Glomerular endothelial cell (primary cell): ENCODE measurements around the gene SLC12A2. TPM values are rescaled to one million over a fixed set of nuclear protein-coding genes. Genes with fewer than 3 reads are reported as not detected.

Source experiments
- DNase-seq: peaks from one replicate; pipeline ENCODE4 v3.0.0-alpha.2; 2011; ENCODE audit warnings: low read depth, low spot score; ENCODE audit errors: extremely low read depth
- total RNA-seq: library from RNA; depleted of rRNA; stranded (reverse); fragments of >200 nt; gene quantifications from 2 replicates; pipeline ENCODE4 v1.2.3, GENCODE V29; 2015

SLC12A2 gene
- 95.1 and 136 TPM in 2 replicates for total RNA-seq

DNA sequence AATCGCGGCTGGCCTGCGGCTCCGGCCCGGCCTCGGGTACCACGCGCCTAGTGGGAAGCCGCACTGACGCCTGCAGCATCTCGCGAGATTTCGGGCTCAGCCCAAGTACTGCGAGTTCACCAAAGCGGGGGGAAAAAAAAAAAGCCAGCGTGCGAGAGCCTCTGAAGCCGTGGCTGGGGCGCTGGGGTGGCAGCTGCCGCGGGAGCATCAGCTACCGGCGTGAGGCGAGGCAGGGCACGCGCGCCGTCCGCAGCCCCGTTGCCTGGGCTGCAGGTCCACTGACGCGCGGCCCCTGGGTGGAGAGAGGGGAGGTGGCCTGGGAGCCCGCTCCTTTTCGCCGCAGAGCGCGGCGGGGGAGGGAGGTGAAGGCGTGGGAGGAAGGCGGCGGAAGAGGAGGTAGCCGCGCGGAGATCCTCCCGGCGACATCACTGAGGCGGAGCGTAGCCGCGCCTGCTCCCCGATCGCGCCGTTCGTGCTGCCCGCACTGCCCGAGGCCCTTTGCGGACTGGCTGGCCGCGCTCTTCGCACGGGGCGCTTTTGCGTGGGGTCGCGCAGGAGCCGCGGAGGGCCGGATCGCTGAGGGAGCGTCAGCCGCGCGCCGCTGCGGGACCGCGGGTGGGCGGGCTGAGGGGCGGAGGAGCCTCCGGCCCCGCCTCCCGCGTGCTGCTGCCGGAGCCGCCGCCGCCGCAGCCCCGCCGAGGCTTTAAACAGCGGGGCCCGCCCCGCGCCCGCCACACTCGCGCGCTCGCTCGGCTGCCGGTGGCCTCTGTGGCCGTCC lies at the start of gene SLC12A2:
Gene SLC12A2 (plus strand): TSS at position 734 of the 778 bp plus-strand sequence. CDS start 189 bp downstream, outside the sequence.
- DNase-seq: peak; percentile 72

DNA sequence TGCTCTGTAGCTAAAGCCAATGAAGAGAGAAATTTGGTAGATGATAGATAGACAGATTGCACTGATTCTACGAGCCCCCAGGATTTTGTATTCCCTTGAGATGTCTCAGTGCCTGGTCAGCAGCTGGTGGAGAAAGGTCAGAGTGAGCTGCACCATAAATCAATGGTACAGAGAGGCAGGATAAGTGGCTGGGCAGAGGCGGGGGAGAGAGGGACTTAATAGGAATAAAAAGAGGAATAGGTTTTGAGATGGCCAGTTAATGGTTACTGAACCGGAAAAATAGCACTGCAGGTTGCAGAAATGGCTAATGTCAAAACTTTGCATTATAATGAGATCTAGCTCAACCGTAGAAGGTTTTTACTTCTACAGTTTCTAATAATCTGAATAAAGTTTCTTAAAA lies 47.9 kb upstream of the SLC12A2 start:
- DNase-seq: no peak

DNA sequence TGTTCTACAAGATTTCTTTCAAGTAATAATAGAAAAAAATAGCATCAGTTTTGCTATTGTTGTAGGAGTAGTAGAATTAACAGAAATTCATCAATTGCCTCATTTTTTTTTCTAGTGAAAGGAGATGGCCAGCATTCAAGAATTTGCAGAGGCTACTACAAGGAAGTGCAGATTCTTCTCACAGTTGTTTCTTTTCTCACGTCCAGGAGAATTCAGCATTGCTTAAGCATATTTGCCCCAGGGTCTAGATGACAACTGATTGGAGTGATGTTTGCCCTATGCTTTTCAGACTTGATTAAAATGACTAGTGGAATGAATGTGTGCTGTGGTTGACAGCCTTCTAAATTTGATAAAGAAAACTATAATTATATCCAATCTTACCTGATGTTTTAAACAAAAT lies 46.6 kb upstream of the SLC12A2 start:
- DNase-seq: no peak

DNA sequence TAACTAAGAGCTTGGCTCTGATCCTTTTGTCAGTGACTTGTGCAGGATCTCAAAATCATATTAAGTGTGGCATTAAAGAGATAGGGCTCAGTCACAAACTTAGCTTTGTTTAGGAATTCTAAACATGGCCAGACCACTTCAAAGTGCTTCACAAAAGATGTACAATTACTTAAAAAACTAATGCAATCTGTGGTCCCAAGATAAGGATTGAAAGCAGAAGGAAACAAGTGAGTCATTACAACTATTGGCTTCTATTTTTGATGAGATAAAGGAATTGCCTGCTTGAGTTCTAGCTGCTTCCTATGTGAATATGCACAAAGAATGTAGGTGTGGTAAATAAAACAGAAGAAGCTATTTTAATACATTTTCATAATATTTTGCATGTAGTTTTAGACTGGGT lies 44.9 kb upstream of the SLC12A2 start:
- DNase-seq: peak; percentile 84

DNA sequence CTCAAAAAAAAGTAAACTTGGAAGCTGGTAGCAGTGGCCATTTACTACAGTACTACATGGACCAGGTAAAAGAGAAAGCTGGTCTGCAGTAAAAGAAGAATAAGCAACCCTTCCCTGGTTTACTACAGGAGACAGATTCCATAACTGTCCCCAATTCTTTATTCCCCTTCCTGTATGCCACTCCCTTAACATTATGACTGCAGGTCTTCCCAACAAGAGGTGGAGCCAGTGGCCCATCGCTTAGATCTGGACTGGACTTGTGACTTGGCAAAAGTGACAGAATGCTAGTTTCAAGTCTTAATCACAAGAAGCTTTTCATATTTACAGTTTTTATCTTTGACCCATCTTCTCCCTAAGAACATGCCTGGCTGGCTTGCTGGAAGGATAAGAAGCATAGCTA lies 42.6 kb upstream of the SLC12A2 start:
- no peak for DNase-seq

DNA sequence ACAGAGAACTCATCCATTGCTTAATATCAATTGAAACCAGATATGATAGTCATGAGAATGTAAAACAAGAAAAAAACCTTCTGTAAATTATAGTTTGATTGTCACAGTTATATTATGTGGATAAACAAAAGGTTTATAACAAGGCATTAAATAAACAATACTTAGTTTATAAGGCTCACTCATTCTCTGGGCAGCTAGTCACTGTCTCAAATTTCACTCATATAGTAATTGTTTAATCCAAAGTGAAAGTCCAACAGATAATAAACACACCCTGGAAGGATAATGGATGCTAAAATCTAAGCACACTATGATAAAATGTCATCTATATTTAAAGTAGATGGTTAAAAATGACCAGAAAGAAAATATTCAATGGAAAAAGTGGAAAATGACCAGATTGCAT lies 30.8 kb upstream of the SLC12A2 start:
- no peak for DNase-seq

DNA sequence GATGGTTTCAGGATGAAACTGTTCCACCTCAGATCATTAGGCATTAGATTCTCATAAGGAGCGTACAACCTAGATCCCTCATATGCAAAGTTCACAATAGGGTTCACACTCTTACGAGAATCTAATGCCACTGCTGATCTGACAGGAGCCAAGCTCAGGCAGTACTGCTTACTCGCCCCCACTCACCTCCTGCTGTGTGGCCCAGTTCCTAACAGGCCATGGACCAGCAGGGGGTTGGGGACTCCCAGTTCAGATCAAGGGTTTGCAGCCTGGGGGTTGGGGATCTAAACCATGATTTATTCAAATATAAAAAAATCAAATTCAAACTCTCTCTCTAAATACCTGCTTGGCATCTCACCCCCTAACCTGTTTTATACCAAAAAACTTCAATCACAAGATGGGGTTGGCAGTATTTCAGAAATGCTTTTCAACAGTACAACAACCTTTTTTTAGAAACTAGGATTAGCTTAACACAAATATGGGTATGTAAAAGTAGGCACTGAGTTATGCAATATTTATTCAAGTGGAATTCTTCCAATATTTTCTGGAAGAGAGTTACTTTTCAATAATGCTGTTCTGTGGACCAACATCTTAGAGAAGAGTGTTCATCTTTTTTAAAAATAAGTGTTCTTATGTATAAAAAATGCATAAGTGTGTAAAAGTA lies 30.1 kb upstream of the SLC12A2 start:
- DNase-seq: no peak

DNA sequence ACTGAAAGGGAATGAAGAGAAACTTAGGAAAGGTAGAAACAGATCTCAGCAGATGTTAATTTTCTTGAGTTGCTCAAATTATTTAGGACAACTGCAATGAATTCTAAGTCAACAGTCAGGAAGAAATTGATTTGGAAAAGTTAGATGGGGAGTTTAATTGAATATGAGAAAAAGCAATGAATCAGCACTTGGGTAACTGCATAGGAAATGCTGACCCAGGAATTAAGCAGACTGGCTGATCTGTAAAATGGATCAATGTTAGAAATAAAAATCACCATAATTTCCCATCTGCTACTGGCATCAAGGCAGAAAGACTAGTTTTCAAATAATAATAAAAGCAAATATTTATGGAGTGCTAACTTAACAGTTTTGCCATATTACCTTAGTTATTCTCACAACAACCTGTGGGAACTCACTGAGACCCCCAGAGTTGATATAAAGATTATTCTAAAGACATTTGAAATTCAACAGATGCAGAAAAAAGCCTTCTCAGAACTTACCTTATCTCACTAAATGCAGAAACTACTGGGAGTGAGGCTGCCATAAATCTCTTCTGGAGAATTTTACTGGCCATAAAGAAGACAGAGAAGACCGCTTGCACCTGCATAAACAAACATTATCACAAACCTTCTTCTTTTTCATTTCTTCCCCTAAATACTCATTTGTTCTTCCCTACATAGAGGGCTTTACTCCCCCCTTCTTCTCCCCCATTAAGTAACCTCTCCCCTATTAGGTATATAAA lies 22.8 kb upstream of the SLC12A2 start:
- DNase-seq: no peak

DNA sequence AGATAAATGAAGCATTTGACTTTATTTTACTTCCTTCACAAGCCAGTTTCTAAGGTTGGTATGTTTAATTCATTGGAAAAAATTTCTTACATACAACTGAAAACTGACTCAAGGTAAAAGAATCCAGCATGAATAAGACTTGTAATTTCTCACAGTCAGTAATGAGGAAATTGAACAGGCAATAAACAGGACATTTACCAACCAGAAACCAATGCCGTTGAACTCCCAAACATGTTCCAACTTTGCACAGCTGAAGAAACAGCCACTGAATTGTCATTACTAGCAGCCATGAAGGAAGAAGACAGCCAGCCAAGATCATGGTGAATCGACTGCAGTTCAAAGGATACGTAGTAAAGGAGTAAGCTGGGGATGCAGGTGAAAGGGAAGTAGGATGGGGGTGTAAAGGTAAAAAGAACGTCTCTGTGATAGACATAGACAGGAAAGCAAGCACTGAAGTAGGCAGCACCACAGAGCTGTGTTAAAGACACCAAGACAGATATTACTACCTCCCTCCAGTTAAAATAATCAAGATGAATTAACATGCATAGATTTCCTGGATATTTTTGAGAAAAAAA lies 21.3 kb upstream of the SLC12A2 start:
- DNase-seq: no peak

DNA sequence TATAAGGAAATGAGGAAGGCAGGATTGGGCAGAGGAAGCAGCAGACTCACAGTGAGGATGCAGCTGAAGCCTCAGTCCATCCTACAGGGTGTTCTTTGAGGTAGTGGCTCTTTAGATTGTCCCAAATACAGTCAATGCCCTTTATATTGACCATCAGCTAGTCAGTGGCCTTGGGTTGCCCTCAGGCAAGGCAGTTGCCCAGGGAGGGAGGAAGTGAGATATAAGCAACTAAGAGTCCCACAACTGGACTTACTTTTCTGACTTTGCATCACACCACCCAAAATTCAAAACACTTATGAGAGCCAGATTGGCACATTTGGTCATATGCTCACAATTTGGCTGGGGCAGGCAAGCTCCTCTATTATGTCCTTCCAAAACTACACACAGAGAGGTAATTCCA lies 9.4 kb upstream of the SLC12A2 start:
- no peak for DNase-seq

DNA sequence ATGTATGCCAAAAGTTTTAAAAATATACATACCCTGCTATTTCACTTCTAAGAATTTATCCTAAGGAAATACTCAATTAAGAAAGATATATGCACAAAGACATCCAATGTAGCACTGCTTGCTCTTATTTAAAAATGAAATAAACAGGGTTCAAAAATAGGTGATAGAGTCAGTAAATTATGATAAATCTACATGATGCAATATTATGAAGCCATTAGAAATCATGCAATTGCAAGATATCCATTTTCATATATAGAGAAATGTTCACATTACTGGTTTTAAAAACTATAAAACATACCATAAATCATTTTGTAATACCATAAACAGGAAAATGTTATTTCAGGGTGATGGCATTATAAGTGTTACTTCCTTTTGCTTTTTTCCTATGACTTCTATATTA lies 8.6 kb upstream of the SLC12A2 start:
- no peak for DNase-seq

DNA sequence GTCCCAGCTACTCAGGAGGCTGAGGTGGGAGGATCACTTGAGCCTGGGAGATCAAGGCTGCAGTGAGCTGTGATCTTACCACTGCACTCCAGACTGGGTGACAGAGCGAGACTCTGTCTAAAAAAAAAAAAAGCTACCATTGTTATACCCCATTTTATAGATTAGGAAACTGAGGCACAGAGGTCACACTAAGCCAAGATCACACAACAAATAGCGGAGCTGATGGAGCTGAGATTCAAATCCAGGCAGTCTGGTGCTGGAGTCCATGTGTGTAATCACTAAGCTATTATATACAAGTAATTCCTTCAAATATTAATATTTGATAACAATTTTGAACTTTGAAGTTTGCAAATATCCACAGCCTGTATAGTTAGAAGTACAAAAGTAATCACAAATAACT lies 6.0 kb upstream of the SLC12A2 start:
- no peak for DNase-seq

DNA sequence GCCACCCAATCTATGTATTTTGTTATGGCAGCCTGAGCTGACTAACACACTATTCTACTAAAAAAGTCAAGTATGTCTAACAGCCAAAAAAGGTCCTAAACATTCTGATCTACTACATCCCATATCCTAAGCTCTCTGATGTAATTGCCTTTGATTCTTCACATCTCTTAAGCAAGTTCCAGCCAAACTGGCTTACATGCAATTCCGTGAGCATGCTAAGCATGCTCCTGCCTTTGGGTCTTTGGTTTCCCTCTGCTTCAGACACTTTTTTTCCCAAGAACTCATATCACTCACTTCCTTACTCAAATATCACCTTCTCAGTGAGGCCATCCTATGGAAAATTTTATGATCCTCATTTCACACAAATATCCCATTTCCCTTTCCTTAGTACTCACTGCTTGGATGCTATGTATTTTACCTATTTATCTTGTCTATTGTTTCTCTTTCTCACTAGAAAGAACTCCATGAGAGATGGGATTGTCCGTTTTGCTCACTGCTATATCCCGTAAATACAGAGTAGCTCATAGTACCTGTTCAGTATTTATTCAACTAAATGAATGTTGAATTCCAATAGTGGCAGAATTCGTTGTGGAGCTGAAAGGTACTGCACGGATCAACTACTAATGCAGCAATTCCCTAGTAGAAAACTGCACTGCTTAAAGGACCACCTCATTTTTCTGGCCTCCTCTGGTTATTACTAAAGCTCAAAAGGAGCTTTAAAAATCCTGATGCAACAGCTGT lies 2.3 kb upstream of the SLC12A2 start:
- no peak for DNase-seq

DNA sequence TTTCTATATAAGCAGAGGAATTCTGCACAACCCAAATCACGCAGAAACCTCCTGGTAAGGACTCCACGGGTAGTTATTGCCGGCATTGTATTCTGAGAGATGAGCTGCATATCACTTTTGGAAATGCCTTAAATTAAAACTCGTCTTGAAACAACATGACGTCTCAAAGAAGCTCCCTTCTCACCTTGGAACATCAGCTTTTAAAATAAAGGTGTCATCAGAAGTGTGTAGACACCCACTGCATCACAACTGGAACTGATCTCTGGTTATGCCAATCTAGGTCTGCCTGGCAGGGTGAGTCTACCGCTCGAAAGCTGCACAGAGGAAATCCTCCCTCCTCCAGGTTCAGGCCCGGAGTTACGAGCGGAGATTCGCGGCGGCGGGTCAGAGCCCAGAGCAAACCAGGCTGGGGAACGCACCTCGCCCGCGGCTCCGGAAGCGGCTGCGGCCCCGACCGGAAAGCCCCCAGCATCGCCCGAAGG lies 974 bp upstream of the SLC12A2 start:
- no peak for DNase-seq

DNA sequence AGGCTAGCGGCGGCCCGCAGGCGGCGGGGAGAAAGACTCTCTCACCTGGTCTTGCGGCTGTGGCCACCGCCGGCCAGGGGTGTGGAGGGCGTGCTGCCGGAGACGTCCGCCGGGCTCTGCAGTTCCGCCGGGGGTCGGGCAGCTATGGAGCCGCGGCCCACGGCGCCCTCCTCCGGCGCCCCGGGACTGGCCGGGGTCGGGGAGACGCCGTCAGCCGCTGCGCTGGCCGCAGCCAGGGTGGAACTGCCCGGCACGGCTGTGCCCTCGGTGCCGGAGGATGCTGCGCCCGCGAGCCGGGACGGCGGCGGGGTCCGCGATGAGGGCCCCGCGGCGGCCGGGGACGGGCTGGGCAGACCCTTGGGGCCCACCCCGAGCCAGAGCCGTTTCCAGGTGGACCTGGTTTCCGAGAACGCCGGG lies 253 bp downstream of the SLC12A2 start:
- DNase-seq: no peak

DNA sequence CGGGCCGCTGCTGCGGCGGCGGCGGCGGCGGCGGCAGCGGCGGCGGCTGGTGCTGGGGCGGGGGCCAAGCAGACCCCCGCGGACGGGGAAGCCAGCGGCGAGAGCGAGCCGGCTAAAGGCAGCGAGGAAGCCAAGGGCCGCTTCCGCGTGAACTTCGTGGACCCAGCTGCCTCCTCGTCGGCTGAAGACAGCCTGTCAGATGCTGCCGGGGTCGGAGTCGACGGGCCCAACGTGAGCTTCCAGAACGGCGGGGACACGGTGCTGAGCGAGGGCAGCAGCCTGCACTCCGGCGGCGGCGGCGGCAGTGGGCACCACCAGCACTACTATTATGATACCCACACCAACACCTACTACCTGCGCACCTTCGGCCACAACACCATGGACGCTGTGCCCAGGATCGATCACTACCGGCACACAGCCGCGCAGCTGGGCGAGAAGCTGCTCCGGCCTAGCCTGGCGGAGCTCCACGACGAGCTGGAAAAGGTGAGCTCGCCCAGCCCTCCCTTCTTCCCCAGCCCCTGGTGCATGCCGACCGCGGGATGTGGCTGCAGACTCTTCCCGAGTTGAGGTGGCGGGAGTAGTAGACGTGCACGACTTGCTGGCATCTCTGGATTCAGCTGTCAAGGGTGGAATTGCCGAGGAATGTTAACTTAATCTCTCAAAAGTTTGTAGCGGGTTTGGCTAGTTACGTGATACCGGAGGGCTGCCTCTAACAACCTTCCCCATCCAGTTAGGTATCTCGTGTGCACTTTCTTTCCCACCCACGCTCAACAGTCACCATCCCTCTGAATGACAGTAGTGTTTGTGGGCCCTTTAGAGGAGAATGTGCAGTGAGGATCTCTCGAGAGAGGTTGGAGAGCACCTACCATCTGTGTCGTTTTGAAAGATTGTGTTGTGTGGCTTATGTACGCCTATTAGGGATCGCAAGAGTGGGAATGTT lies 932 bp downstream of the SLC12A2 start:
- no peak for DNase-seq

DNA sequence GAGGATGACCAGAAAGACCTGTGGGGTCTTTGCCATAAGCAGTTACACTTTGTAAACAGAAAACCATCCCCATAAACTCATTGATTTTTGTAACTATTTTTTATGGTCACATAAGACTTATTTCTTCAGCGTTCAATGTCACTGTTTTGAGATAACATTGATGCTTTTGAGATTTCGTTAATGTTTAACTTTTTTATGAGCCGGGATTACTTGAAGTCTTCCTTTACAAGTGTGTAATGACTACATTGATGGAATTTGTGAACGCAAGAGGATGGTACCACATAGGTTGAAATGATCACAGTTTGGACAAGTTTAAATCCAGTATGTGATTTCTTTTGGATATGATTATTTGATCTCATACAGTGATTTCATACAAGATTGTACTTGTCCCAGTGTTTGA lies 1.8 kb downstream of the SLC12A2 start:
- DNase-seq: no peak

DNA sequence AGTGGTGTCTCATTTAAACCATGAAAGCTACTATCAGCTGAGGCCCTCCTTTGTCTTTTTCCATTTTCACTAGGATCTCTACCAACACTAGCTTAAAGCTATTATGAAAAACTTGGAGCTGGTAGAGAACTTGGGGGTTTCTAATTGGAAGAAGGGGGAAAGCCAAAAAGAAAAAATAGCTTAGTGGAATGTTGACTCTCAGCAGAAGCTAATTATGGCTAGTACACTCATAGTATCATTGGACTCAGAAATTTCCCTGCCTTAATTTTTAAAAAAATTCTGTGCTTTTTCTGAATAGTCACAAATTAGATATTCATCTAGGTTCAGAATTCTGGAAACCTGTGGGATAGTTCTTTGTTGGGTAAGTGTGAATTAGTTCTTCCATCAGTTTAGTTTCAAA lies 8.0 kb downstream of the SLC12A2 start:
- no peak for DNase-seq

DNA sequence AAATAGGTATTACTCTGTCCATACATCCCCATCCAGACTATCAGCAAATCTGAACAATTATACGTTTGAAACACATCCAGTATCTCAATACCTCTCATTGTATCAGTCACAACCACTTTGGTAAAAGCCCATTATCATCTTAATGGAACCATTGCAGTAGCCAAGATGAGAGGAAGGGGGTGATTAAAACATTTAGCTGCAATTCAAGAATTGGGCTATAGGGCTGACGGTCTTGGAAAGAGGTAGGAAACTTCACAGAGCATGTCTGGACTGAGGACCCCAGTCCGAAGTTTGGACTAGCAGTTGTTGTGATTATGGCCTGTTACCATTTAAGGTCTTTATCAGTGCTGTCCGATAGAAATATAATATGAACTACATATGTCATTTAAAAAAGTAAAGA lies 8.6 kb downstream of the SLC12A2 start:
- no peak for DNase-seq
